Medulla oblongata (tissue), 1 donor: ENCODE measurements around the gene TET1.
"Not testable (repeated sequence)": the region's sequence is repeated elsewhere in the genome, so short reads cannot be mapped to it uniquely, and the experiment has no call there.

Source experiments
- DNase-seq: peaks from one replicate; pipeline ENCODE4 v3.0.0-alpha.2; 2015; ENCODE audit errors: extremely low spot score

Gene TET1

GRCh38 chr10:68700197-68700596, 140.1 kb downstream of the TET1 start:
- DNase-seq = no peak

DNA sequence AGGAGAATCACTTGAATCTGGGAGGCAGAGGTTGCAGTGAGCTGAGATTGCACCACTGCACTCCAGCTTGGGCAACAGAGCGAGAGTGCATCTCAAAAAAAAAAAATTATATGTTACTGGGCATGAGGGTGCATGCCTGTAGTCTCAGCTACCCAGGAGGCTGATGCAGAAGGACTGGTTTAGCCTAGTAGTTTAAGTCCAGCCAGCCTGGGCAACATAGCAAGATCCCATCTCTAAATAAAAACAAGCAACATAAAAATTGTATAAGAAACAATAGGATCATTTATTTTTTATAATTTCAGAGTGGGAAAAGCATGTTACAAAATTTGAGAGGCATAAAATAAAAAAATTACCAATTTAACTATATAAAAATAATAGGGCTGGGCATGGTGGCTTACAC, 145.4 kb downstream of the TET1 start:
- DNase-seq = no peak

DNA sequence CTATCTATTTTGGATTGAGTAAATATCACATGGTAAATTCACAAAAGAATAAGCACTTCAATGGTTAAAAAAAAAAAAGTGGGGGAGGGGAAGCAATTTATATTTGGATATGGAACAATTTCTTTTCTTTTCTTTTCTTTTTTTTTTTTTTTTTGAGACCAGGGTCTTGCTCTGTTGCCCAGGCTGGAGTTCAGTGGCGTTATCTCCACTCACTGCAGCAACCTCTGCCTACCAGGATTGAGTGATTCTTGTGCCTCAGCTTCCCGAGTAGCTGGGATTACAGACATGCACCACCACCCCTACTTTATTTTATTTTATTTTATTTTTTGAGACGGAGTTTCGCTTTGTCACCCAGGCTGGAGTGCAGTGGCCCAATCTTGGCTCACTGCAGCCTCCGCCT, 148.8 kb downstream of the TET1 start:
- DNase-seq = not testable (repeated sequence)

DNA sequence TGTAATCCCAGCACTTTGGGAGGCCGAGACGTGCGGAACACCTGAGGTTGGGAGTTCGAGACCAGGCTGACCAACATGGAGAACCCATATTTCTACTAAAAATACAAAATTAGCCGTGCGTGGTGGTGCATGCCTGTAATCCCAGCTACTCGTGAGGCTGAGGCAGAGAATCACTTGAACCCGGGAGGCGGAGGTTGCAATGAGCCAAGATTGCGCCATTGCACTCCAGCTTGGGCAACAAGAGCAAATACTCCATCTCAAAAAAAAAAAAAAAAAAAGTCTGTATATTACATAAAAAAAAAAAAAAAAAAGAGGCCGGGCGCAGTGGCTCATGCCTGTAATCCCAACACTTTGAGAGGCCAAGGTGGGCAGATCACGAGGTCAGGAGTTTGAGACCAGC, 152.9 kb downstream of the TET1 start:
- DNase-seq = not testable (repeated sequence)

- no peak for DNase-seq
These were observed 157.3 kb downstream of the TET1 start for GRCh38 chr10:68717435-68717834.

GRCh38 chr10:68720793-68721672, 160.9 kb downstream of the TET1 start, which contains the start of gene CCAR1:
TSS of gene CCAR1 (plus strand) at chr10:68721239. CDS start at chr10:68722505, 1,266 bp downstream.
- peak; percentile 97 for DNase-seq

DNA sequence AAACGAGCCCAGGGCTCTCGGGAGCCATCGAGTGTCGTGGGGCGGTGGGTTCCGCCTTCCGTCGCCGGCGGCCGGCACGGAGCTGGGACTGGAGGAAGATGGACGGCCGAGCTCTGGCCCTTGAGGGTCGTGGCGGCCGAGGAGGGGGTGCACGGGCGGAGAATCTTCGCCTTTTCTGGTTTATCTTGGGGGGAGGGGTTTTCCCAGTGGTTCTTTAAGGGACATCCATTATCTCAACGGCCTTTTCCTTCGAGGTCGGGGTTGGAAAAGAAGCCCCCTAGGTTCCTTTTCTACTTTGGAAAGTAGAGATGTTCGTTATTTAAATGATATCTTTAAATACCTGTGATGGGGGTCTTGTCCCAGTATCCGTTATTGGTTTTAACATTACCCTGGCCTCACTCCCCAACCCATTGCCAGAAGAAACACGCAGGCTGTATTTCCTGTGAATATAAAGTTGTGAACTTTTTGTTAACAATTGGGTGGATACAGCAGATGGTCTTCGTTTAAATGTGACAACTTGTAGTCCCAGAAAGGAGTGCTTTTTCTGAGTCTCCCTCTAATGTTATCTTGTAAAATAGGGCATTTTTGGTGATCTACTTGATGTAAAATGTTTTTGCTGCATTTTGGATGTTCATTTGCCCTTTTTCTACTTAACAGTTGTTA, 161.7 kb downstream of the TET1 start:
- peak; percentile 13 for DNase-seq

GRCh38 chr10:68725016-68725415, 164.9 kb downstream of the TET1 start:
- DNase-seq = no peak

DNA sequence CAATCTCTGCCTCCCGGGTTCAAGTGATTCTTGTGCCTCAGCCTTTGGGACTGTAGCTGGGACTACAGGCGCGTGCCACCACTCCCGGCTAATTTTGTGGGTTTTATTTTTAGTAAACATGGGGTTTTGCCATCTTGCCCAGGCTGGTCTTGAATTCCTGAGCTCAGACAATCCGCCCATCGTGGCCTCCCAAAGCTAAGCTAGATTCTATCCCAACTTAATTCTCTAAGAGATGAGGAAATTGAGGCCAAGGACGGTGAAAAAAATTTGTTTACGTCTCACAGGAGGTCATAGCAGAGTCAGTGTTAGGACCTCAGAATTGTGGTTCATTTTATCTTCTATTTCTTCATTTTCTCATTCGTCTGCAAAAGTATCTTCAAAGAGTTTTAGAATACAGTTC, 167.0 kb downstream of the TET1 start:
- DNase-seq = no peak

- DNase-seq = no peak
These were observed 172.5 kb downstream of the TET1 start for GRCh38 chr10:68732651-68733050.

DNA sequence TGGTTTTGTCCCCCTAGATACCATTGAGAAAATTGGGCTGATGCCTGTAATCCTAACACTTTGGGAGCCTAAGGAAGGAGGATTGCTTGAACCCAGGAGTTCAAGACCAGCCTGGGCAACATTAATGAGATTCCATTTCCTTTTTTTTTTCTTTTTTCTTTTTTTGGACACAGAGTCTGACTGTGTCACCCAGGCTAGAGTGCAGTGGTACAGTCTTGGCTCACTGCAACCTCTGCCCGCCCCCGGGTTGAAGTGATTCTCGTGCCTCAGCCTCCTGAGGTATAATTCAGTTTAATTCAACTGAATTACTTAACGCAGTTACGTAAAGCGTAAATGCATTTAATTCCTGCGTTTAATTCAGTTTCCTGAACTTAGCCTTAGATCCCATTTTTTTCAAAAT, 174.2 kb downstream of the TET1 start:
- DNase-seq = no peak

DNA sequence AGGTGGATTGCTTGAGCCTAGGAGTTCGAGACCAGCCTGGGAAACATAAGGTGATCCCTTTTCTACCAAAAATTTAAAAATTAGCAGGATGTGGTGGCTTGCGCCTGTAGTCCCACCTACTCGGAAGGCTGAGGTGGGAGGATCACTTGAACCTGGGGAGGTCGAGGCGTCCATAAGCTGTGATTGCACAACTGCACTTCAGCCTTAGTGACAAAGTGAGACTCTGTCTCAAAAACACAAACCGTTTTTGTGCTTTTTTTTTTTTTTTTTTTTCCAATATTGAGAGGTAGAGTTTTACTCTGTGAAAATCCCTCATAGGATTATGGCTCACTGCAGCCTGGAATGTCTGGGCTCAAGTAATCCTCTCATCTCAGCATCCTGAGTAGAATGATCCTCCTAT, 175.0 kb downstream of the TET1 start:
- no peak for DNase-seq

DNA sequence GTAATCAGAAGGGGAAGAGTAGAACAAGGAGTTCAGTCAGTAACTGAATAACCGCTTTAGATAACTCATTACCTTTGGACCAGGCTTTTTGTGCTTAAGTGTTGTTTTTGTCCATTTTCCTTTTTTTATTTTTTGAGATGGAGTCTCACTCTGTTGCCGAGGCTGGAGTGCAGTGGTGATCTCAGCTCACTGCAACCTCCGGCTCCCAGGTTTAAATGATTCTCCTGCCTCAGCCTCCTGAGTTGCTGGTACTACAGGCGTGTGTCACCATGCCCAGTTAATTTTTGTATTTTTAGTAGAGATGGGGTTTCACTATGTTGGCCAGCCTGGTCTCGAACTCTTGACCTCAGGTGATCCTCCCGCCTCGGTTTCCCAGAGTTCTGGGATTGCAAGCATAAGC, 175.6 kb downstream of the TET1 start:
- DNase-seq = not testable (repeated sequence)

GRCh38 chr10:68740676-68741075, 180.5 kb downstream of the TET1 start:
- DNase-seq = not testable (repeated sequence)

GRCh38 chr10:68742397-68742796, 182.3 kb downstream of the TET1 start:
- no peak for DNase-seq
